ENCODE results near the gene PPP1R14C.
"Not testable (repeated sequence)": the region's sequence is repeated elsewhere in the genome, so short reads cannot be mapped to it uniquely, and the experiment has no call there.

PPP1R14C gene

GRCh38 chr6:150142670-150143515 lies at the start of gene PPP1R14C:
Gene PPP1R14C, plus strand, starts transcription at chr6:150143044. Its CDS starts 149 bp downstream, at chr6:150143193.
- no peak for DNase-seq (ENCODE audit: low read depth)

- no peak for DNase-seq (ENCODE audit: low read depth)
Observed at GRCh38 chr6:150093397-150093796, 49.4 kb upstream of the PPP1R14C start.

GRCh38 chr6:150098155-150098554 lies 44.7 kb upstream of the PPP1R14C start:
- no peak for DNase-seq (ENCODE audit: low read depth)

- DNase-seq (ENCODE audit: low read depth): no peak
Observed at GRCh38 chr6:150099546-150099945, 43.3 kb upstream of the PPP1R14C start.

GRCh38 chr6:150099953-150100352 lies 42.9 kb upstream of the PPP1R14C start:
- DNase-seq (ENCODE audit: low read depth): no peak

- no peak for DNase-seq (ENCODE audit: low read depth)
Observed at GRCh38 chr6:150100745-150101144, 42.1 kb upstream of the PPP1R14C start.

GRCh38 chr6:150102750-150103270 lies 40.0 kb upstream of the PPP1R14C start:
- no peak for DNase-seq (ENCODE audit: low read depth)

- no peak for DNase-seq (ENCODE audit: low read depth)
Observed at GRCh38 chr6:150112233-150112632, 30.6 kb upstream of the PPP1R14C start.

GRCh38 chr6:150115769-150116168 lies 27.1 kb upstream of the PPP1R14C start:
- no peak for DNase-seq (ENCODE audit: low read depth)

- DNase-seq (ENCODE audit: low read depth): no peak
Observed at GRCh38 chr6:150116200-150116800, 26.5 kb upstream of the PPP1R14C start.

- DNase-seq (ENCODE audit: low read depth): no peak
Observed at GRCh38 chr6:150118203-150118602, 24.6 kb upstream of the PPP1R14C start.

GRCh38 chr6:150118627-150119026 lies 24.2 kb upstream of the PPP1R14C start:
- no peak for DNase-seq (ENCODE audit: low read depth)

GRCh38 chr6:150119173-150119572 lies 23.7 kb upstream of the PPP1R14C start:
- no peak for DNase-seq (ENCODE audit: low read depth)

- DNase-seq (ENCODE audit: low read depth): no peak
Observed at GRCh38 chr6:150123645-150124044, 19.2 kb upstream of the PPP1R14C start.

GRCh38 chr6:150124235-150124634 lies 18.6 kb upstream of the PPP1R14C start:
- DNase-seq (ENCODE audit: low read depth): no peak

GRCh38 chr6:150126641-150127291 lies 16.1 kb upstream of the PPP1R14C start:
- no peak for DNase-seq (ENCODE audit: low read depth)

GRCh38 chr6:150128425-150128824 lies 14.4 kb upstream of the PPP1R14C start:
- DNase-seq (ENCODE audit: low read depth): no peak

- no peak for DNase-seq (ENCODE audit: low read depth)
Observed at GRCh38 chr6:150129616-150130505, 13.0 kb upstream of the PPP1R14C start.

- no peak for DNase-seq (ENCODE audit: low read depth)
Observed at GRCh38 chr6:150133686-150134085, 9.2 kb upstream of the PPP1R14C start.

GRCh38 chr6:150134280-150134920 lies 8.4 kb upstream of the PPP1R14C start:
- DNase-seq (ENCODE audit: low read depth): no peak

- DNase-seq (ENCODE audit: low read depth): not testable (repeated sequence)
Observed at GRCh38 chr6:150137711-150138110, 5.1 kb upstream of the PPP1R14C start.
